ENCODE data around the gene C19orf53.

- TF ChIP-seq EZH2 (IDR thresholded peaks at IDR 0.05; ENCODE audit: insufficient read depth, poor library complexity, severe bottlenecking) (no peak), EZH2phosphoT487 (IDR thresholded peaks at IDR 0.05; ENCODE audit: insufficient read depth, low read depth) (no peak)
Observed at GRCh38 chr19:13799669-13800068, 25.4 kb downstream of the C19orf53 start.
